Neural crest cell (in vitro differentiated cells): ENCODE results near the gene CFAP20DC. TPM values are rescaled to one million over a fixed set of nuclear protein-coding genes. Genes with fewer than 3 reads are reported as not detected.

ENCODE experiments used
- DNase-seq: peaks from one replicate; pipeline ENCODE4 v3.0.0; 2021; ENCODE audit warnings: low read depth, mixed read lengths, low spot score
- H3K27ac Mint-ChIP-seq: one replicate; pipeline ENCODE4 v1.8.0; 2021; ENCODE audit warnings: mild to moderate bottlenecking, mixed read lengths; ENCODE audit not compliant: unreplicated experiment
- H3K27me3 Mint-ChIP-seq: 2 replicates; pipeline ENCODE4 v1.8.0; 2021; ENCODE audit warnings: low read depth, mild to moderate bottlenecking, mixed read lengths
- H3K36me3 Mint-ChIP-seq: 2 replicates; pipeline ENCODE4 v1.8.0; 2021; ENCODE audit warnings: low read depth, mild to moderate bottlenecking, mixed read lengths
- H3K4me1 Mint-ChIP-seq: 2 replicates; pipeline ENCODE4 v1.8.0; 2021; ENCODE audit warnings: mixed read lengths
- H3K4me3 Mint-ChIP-seq: one replicate; pipeline ENCODE4 v1.8.0; 2021; ENCODE audit warnings: mild to moderate bottlenecking, mixed read lengths
- H3K9me3 Mint-ChIP-seq: 2 replicates; pipeline ENCODE4 v1.8.0; 2021; ENCODE audit warnings: mixed read lengths
- CTCF ChIP-seq: fragments of 200-600 bp; sonication (generic); conservative IDR thresholded peaks from 2 replicates; pipeline ENCODE4 v1.5.0; 2021; ENCODE audit warnings: antibody characterized with exemption, mild to moderate bottlenecking
- total RNA-seq: library from RNA; stranded (reverse); gene quantifications from 2 replicates; pipeline ENCODE4 v1.2.1, GENCODE V29; 2021

The CFAP20DC gene
- total RNA-seq, 1 donor from 2014 or later = 10.4 TPM

GRCh38 chr3:58994746-58995330 lies 55.0 kb downstream of the CFAP20DC start:
- H3K27ac Mint-ChIP-seq = no peak overlapping the region
- H3K4me3 Mint-ChIP-seq = no peak overlapping the region
- no peaks in the 10 kb centered on the region for H3K9me3 Mint-ChIP-seq
- H3K27me3 Mint-ChIP-seq = no peaks in the 10 kb centered on the region
- H3K36me3 Mint-ChIP-seq = no peaks in the 10 kb centered on the region
- H3K4me1 Mint-ChIP-seq = peaks cover 7% of the 10 kb centered on the region
- TF ChIP-seq CTCF = peak; percentile 83
- DNase-seq = peak; percentile 39

- Mint-ChIP-seq H3K9me3 (no peaks in the 10 kb centered on the region), H3K27ac (no peak overlapping the region), H3K4me1 (peaks cover 7% of the 10 kb centered on the region), H3K36me3 (no peaks in the 10 kb centered on the region), H3K4me3 (no peak overlapping the region), H3K27me3 (no peaks in the 10 kb centered on the region)
- no peak for DNase-seq
- no peak for TF ChIP-seq CTCF
Measured at GRCh38 chr3:58993547-58993946, 56.3 kb downstream of the CFAP20DC start.

GRCh38 chr3:58991623-58992022 lies 58.2 kb downstream of the CFAP20DC start:
- Mint-ChIP-seq H3K36me3 (no peaks in the 10 kb centered on the region), H3K27me3 (no peaks in the 10 kb centered on the region), H3K4me3 (no peak overlapping the region), H3K27ac (no peak overlapping the region), H3K9me3 (no peaks in the 10 kb centered on the region), H3K4me1 (peaks cover 7% of the 10 kb centered on the region)
- no peak for DNase-seq
- no peak for TF ChIP-seq CTCF

- no peak for TF ChIP-seq CTCF
- peaks cover 7% of the 10 kb centered on the region for H3K4me1 Mint-ChIP-seq
Measured at GRCh38 chr3:58991026-58991425, 58.8 kb downstream of the CFAP20DC start.

GRCh38 chr3:58989955-58990354 lies 59.9 kb downstream of the CFAP20DC start:
- Mint-ChIP-seq H3K9me3 (no peaks in the 10 kb centered on the region), H3K4me1 (peaks cover 5% of the 10 kb centered on the region), H3K36me3 (no peaks in the 10 kb centered on the region), H3K27me3 (no peaks in the 10 kb centered on the region), H3K4me3 (no peak overlapping the region), H3K27ac (no peak overlapping the region)
- DNase-seq = no peak
- TF ChIP-seq CTCF = no peak

More at GRCh38 chr3:58991026-58991425, 58.8 kb downstream of the CFAP20DC start:
- no peak for DNase-seq
- no peaks in the 10 kb centered on the region for H3K27me3 Mint-ChIP-seq
- H3K9me3 Mint-ChIP-seq = no peaks in the 10 kb centered on the region
- H3K4me3 Mint-ChIP-seq = no peak overlapping the region
- H3K27ac Mint-ChIP-seq = no peak overlapping the region
- H3K36me3 Mint-ChIP-seq = no peaks in the 10 kb centered on the region
